GM12892 (cell line): Measurements from ENCODE around the gene IP6K2.

Experiments
- POLR2A ChIP-seq: IDR thresholded peaks from 2 replicates; pipeline ENCODE4 v1.6.1; 2011; ENCODE audit warnings: low read depth, low read length, control low read depth
- TAF1 ChIP-seq: IDR thresholded peaks from 2 replicates; pipeline ENCODE4 v1.6.1; 2011; ENCODE audit warnings: low read depth, mild to moderate bottlenecking, control low read depth, low read length, borderline replicate concordance

DNA sequence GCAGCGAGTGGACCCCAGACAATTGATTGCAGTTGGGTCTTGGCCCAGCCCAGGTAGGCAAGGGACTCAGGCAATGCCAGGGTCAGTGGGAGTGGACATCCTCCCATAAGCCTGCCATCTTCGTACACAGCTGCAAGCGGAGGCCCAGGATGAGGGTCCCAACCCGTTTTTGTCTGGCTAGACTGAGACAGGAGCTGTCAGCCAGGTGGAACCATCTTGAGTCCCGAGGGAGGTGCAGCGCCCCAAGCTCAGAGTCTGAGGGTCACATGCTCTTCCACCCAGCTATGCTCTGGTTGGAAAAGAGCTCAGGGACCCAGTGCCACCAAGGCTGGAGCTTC is 22.6 kb upstream of the IP6K2 start:
- TF ChIP-seq TAF1 (no peak), POLR2A (no peak)
